ENCODE data around the gene RORC. TPM values are rescaled to one million over a fixed set of nuclear protein-coding genes. Genes with fewer than 3 reads are reported as not detected.

Gene RORC
- total RNA-seq, 1 donor from 2014 or later, result not detected

GRCh38 chr1:151815716-151816327 is 15.8 kb downstream of the RORC start:
- no peak overlapping the region for H3K27ac Mint-ChIP-seq (ENCODE audit: unreplicated experiment)
- no peaks in the 10 kb centered on the region for H3K4me1 Mint-ChIP-seq (ENCODE audit: low read depth)
- H3K9me3 Mint-ChIP-seq (ENCODE audit: low read depth), result no peaks in the 10 kb centered on the region
- no peak overlapping the region for H3K4me3 Mint-ChIP-seq (ENCODE audit: unreplicated experiment)
- H3K27me3 Mint-ChIP-seq (ENCODE audit: low read depth), result peaks cover 27% of the 10 kb centered on the region
- H3K36me3 Mint-ChIP-seq (ENCODE audit: low read depth), result no peaks in the 10 kb centered on the region
- no peak for TF ChIP-seq CTCF (IDR thresholded peaks at IDR 0.05)
- no peak for DNase-seq (ENCODE audit: low spot score)

GRCh38 chr1:151814971-151815545 is 16.5 kb downstream of the RORC start:
- Mint-ChIP-seq H3K4me3 (ENCODE audit: unreplicated experiment) (no peak overlapping the region), H3K27me3 (ENCODE audit: low read depth) (peaks cover 28% of the 10 kb centered on the region), H3K4me1 (ENCODE audit: low read depth) (no peaks in the 10 kb centered on the region), H3K27ac (ENCODE audit: unreplicated experiment) (no peak overlapping the region), H3K9me3 (ENCODE audit: low read depth) (no peaks in the 10 kb centered on the region), H3K36me3 (ENCODE audit: low read depth) (no peaks in the 10 kb centered on the region)
- DNase-seq (ENCODE audit: low spot score), result no peak
- no peak for TF ChIP-seq CTCF (IDR thresholded peaks at IDR 0.05)

- TF ChIP-seq CTCF (IDR thresholded peaks at IDR 0.05), result no peak
- Mint-ChIP-seq H3K27ac (ENCODE audit: unreplicated experiment) (no peak overlapping the region), H3K4me1 (ENCODE audit: low read depth) (no peaks in the 10 kb centered on the region), H3K4me3 (ENCODE audit: unreplicated experiment) (no peak overlapping the region), H3K9me3 (ENCODE audit: low read depth) (no peaks in the 10 kb centered on the region), H3K27me3 (ENCODE audit: low read depth) (peaks cover 31% of the 10 kb centered on the region), H3K36me3 (ENCODE audit: low read depth) (no peaks in the 10 kb centered on the region)
- DNase-seq (ENCODE audit: low spot score), result no peak
These were observed 17.2 kb downstream of the RORC start for GRCh38 chr1:151814426-151814825.

GRCh38 chr1:151813271-151813977 is 18.2 kb downstream of the RORC start:
- Mint-ChIP-seq H3K27me3 (ENCODE audit: low read depth) (peaks cover 33% of the 10 kb centered on the region), H3K27ac (ENCODE audit: unreplicated experiment) (no peak overlapping the region)

More at GRCh38 chr1:151813271-151813977, 18.2 kb downstream of the RORC start:
- no peak for DNase-seq (ENCODE audit: low spot score)
- no peaks in the 10 kb centered on the region for H3K4me1 Mint-ChIP-seq (ENCODE audit: low read depth)
- H3K4me3 Mint-ChIP-seq (ENCODE audit: unreplicated experiment), result no peak overlapping the region
- no peaks in the 10 kb centered on the region for H3K36me3 Mint-ChIP-seq (ENCODE audit: low read depth)
- TF ChIP-seq CTCF (IDR thresholded peaks at IDR 0.05), result no peak
- no peaks in the 10 kb centered on the region for H3K9me3 Mint-ChIP-seq (ENCODE audit: low read depth)

All from chondrocyte (in vitro differentiated cells).